A549 (cell line): ENCODE measurements around the gene KCNH3. TPM values are rescaled to one million over a fixed set of nuclear protein-coding genes. Genes with fewer than 3 reads are reported as not detected.
A peak's percentile ranks its signal among the peaks of the same experiment; 100 is the strongest.

Experiments used
- ATAC-seq, 2 experiments: fragments of 200-7000 bp in 1 of 2; fragments of >200 bp in 1 of 2; cut with Nextera tagmentation in 1 of 2; cut with Tn5 transposase in 1 of 2; 3 replicates each; pipeline versions ENCODE4 v1.8.0 to v1.9.1; 2018 to 2020; ENCODE audit warnings: mild to moderate bottlenecking in 1 of 2, moderate library complexity in 1 of 2
- CTCF ChIA-PET: fragments of 300-600 bp; sonication (Branson Sonifier 250); formaldehyde crosslinking; extraction: SDS; loops from one replicate; lab custom pipeline; 2021; ENCODE audit warnings: antibody characterized with exemption, inconsistent platforms; lab: Yijun Ruan, JAX
- POLR2A ChIA-PET: fragments of 350-600 bp; formaldehyde crosslinking; extraction: SDS; loops from one replicate; lab custom pipeline; 2021; ENCODE audit warnings: antibody characterized with exemption, inconsistent platforms; lab: Yijun Ruan, JAX
- DNase-seq, 2 experiments: peaks; one replicate each; pipeline versions ENCODE4 v3.0.0 to v3.0.0-alpha.2; 2011 to 2016; ENCODE audit warnings: low read depth in 1 of 2, low spot score in 1 of 2
- FAIRE-seq: peaks from 2 replicates; lab custom pipeline; 2011; peaks lifted over from hg19 to GRCh38; lab: Jason Lieb, UNC
- H3K27ac ChIP-seq, 2 experiments: fragments of >200 bp; sonication (Bioruptor Twin); formaldehyde crosslinking; 3 replicates each; pipeline ENCODE4 v1.5.1; 2016 to 2017
- H3K4me1 ChIP-seq: fragments of >200 bp; sonication (Bioruptor Twin); formaldehyde crosslinking; 3 replicates; pipeline ENCODE4 v1.6.1; 2016
- H3K4me2 ChIP-seq: fragments of >200 bp; sonication (Bioruptor Twin); formaldehyde crosslinking; 3 replicates; pipeline ENCODE4 v1.6.1; 2016
- H3K4me3 ChIP-seq: fragments of >200 bp; sonication (Bioruptor Twin); formaldehyde crosslinking; 3 replicates; pipeline ENCODE4 v1.5.1; 2016
- H3K9me3 ChIP-seq: fragments of >200 bp; sonication (Bioruptor Twin); formaldehyde crosslinking; 3 replicates; pipeline ENCODE4 v1.6.1; 2016
- BCL3 ChIP-seq: fragments of >200 bp; sonication (Bioruptor Twin); formaldehyde crosslinking; IDR thresholded peaks from 3 replicates; pipeline ENCODE4 v1.6.1; 2016
- CBX8 ChIP-seq: fragments of 200-600 bp; sonication (generic); IDR thresholded peaks from 2 replicates; pipeline ENCODE4 v1.6.1; 2016
- CEBPB ChIP-seq, 2 experiments: fragments of >200 bp in 1 of 2; sonication (Bioruptor Twin) in 1 of 2; formaldehyde crosslinking in 1 of 2; IDR thresholded peaks; 2 replicates each; pipeline ENCODE4 v1.6.1; 2012 to 2016
- CHD2 ChIP-seq: fragments of 150-350 bp; IDR thresholded peaks from 2 replicates; pipeline ENCODE4 v1.6.1; 2014; ENCODE audit warnings: low read length; ENCODE audit not compliant: partially characterized antibody
- E2F6 ChIP-seq: IDR thresholded peaks from 2 replicates; pipeline ENCODE4 v1.6.1; 2012; ENCODE audit warnings: low read depth, borderline replicate concordance
- EHMT2 ChIP-seq: fragments of 200-600 bp; sonication (generic); IDR thresholded peaks from 2 replicates; pipeline ENCODE4 v1.6.1; 2016; ENCODE audit warnings: antibody characterized with exemption, low read depth, mild to moderate bottlenecking, moderate library complexity
- ELK1 ChIP-seq: fragments of 150-350 bp; IDR thresholded peaks from 2 replicates; pipeline ENCODE4 v1.6.1; 2014; ENCODE audit warnings: low read depth, mild to moderate bottlenecking, low read length
- EP300 ChIP-seq, 2 experiments: fragments of >200 bp; sonication (Bioruptor Twin); formaldehyde crosslinking; IDR thresholded peaks; 2 replicates in 1 of 2; 3 replicates in 1 of 2; pipeline ENCODE4 v1.6.1; 2016 to 2017
- ESRRA ChIP-seq: fragments of 150-350 bp; IDR thresholded peaks from 2 replicates; pipeline ENCODE4 v1.6.1; 2014; ENCODE audit warnings: mild to moderate bottlenecking, low read length, borderline replicate concordance
- FOSB ChIP-seq: fragments of 250-450 bp; sonication (Bioruptor Pico); IDR thresholded peaks from 2 replicates; pipeline ENCODE4 v1.5.0; 2020; ENCODE audit warnings: mild to moderate bottlenecking, moderate library complexity
- FOSL2 ChIP-seq, 2 experiments: fragments of 450-650 bp in 1 of 2; fragments of >200 bp in 1 of 2; sonication (Bioruptor Twin) in 1 of 2; formaldehyde crosslinking; IDR thresholded peaks; 2 replicates each; pipeline versions ENCODE4 v1.5.0 to v1.6.1; 2016 to 2020; ENCODE audit warnings: mild to moderate bottlenecking in 1 of 2, moderate library complexity in 1 of 2
- FOXS1 ChIP-seq: fragments of 250-450 bp; sonication (Bioruptor Pico); IDR thresholded peaks from 2 replicates; pipeline ENCODE4 v1.5.0; 2020; ENCODE audit warnings: mild to moderate bottlenecking, moderate library complexity
- HDAC2 ChIP-seq: fragments of 200-600 bp; sonication (generic); IDR thresholded peaks from 2 replicates; pipeline ENCODE4 v1.6.1; 2016
- HMGXB4 ChIP-seq: fragments of 250-450 bp; sonication (Bioruptor Pico); IDR thresholded peaks from 2 replicates; pipeline ENCODE4 v1.5.0; 2021; ENCODE audit warnings: mild to moderate bottlenecking, moderate library complexity, borderline replicate concordance
- HOXB13 ChIP-seq: fragments of 250-450 bp; sonication (Bioruptor Pico); IDR thresholded peaks from 2 replicates; pipeline ENCODE4 v1.5.0; 2020; ENCODE audit warnings: low read depth, mild to moderate bottlenecking, moderate library complexity
- KDM1A ChIP-seq: fragments of 200-600 bp; sonication (generic); IDR thresholded peaks from 2 replicates; pipeline ENCODE4 v1.6.1; 2016; ENCODE audit warnings: low read depth, mild to moderate bottlenecking
- MAZ ChIP-seq: fragments of 150-350 bp; IDR thresholded peaks from 2 replicates; pipeline ENCODE4 v1.6.1; 2014; ENCODE audit warnings: antibody characterized with exemption, low read depth, low read length, borderline replicate concordance
- MYC ChIP-seq: IDR thresholded peaks from 2 replicates; pipeline ENCODE4 v1.6.1; 2012; ENCODE audit warnings: mild to moderate bottlenecking, inconsistent platforms, low read length, improper control_type of control experiment, borderline replicate concordance
- NFE2L2 ChIP-seq: fragments of 150-350 bp; conservative IDR thresholded peaks from 2 replicates; pipeline ENCODE4 v1.6.1; 2014; ENCODE audit warnings: low read length
- PBX3 ChIP-seq: IDR thresholded peaks from 2 replicates; pipeline ENCODE4 v1.6.1; 2012
- PHF8 ChIP-seq: fragments of 200-600 bp; sonication (generic); IDR thresholded peaks from 2 replicates; pipeline ENCODE4 v1.6.1; 2016; ENCODE audit warnings: low read depth, mild to moderate bottlenecking, antibody characterized with exemption, moderate library complexity, borderline replicate concordance
- RFX5 ChIP-seq: fragments of 450-650 bp; IDR thresholded peaks from 2 replicates; pipeline ENCODE4 v1.7.1; 2014; ENCODE audit warnings: antibody characterized with exemption, mild to moderate bottlenecking, moderate library complexity
- RNF2 ChIP-seq: fragments of 200-600 bp; sonication (generic); IDR thresholded peaks from 2 replicates; pipeline ENCODE4 v1.6.1; 2016; ENCODE audit warnings: low read depth, mild to moderate bottlenecking, antibody characterized with exemption, moderate library complexity, borderline replicate concordance
- TFCP2L1 ChIP-seq: fragments of 250-450 bp; sonication (Bioruptor Pico); IDR thresholded peaks from 2 replicates; pipeline ENCODE4 v1.5.0; 2021; ENCODE audit warnings: mild to moderate bottlenecking
- ZC3H11A ChIP-seq: fragments of 450-650 bp; IDR thresholded peaks from 2 replicates; pipeline ENCODE4 v1.6.1; 2014; ENCODE audit warnings: antibody characterized with exemption, mild to moderate bottlenecking
- WGBS: methylation state at CpG from one replicate; pipeline ENCODE4 v1.1.6; 2017; ENCODE audit errors: missing lambda C conversion rate; 5-methylcytosine and 5-hydroxymethylcytosine counted together
- polyA plus RNA-seq, 4 experiments: library from polyadenylated mRNA; depleted of rRNA in 3 of 4; stranded (reverse); fragments of >200 nt; fragmentation: RNase III in 1 of 4; extraction: RNeasy Plus Mini Kit Qiagen cat#74134 plus additional on column Dnase treatment in 1 of 4; gene quantifications; 2 replicates in 3 of 4; 3 replicates in 1 of 4; pipeline ENCODE4 v1.2.3, GENCODE V29; 2011 to 2017
- TF ChIP-seq, protein P1 (sequence below): fragments of >200 bp; sonication (Bioruptor Twin); formaldehyde crosslinking; IDR thresholded peaks from 2 replicates; pipeline ENCODE4 v1.6.1; 2016

KCNH3 gene
- polyA plus RNA-seq, 2 of the 4 experiments (the other 2 are of a cell fraction), result 1.0 to 2.2 TPM

GRCh38 chr12:49567302-49567610 lies 28.4 kb downstream of the KCNH3 start:
- POLR2A ChIA-PET, result interaction anchor here (0.6 to 1.1 kb wide), 17 partner anchors 12 to 244 kb away, joined by 3 to 9 read pairs (median 5); partner anchors contain the start of genes SPATS2, TMBIM6 and TROAP
- 12% methylated on average over 11 of the region's 11 CpGs for WGBS
- Histone ChIP-seq H3K9me3 (no peaks in the 10 kb centered on the region), H3K4me1 (peaks cover 13% of the 10 kb centered on the region), H3K27ac (peak overlapping the region; percentile 95 to 99), H3K4me2 (peak overlapping the region; percentile 98), H3K4me3 (peak overlapping the region; percentile 65)
- no peak for FAIRE-seq
- peak; percentile 4 to 27; a peak in 3 of 6 replicates for ATAC-seq
- no peak for DNase-seq
- TF ChIP-seq NFE2L2 (no peak), ZC3H11A (no peak), PHF8 (no peak), EP300 (IDR thresholded peaks at IDR 0.05) (no peak), HDAC2 (no peak), FOSB (CRISPR knock-in tag) (no peak), FOSL2 (IDR thresholded peaks at IDR 0.05) (no peak), FOSL2 (CRISPR knock-in tag; IDR thresholded peaks at IDR 0.05) (no peak), ELK1 (no peak), ESRRA (no peak), TFCP2L1 (CRISPR knock-in tag) (no peak), HMGXB4 (CRISPR knock-in tag) (no peak), HOXB13 (CRISPR knock-in tag) (no peak), PBX3 (no peak), FOXS1 (no peak)
- CTCF ChIA-PET, result interaction anchor here (0.6 to 7.0 kb wide), 11 partner anchors 9 to 315 kb away, joined by 3 to 49 read pairs (median 5); partner anchors contain the start of gene DNAJC22

GRCh38 chr12:49567611-49568441 lies 29.0 kb downstream of the KCNH3 start, which contains the start of gene MCRS1:
Gene MCRS1 (minus strand): TSS chr12:49568142. CDS start chr12:49566731, 1,411 bp downstream.
- Histone ChIP-seq H3K4me1 (peaks cover 13% of the 10 kb centered on the region), H3K4me3 (peak within 1 kb of the TSS; percentile 65), H3K4me2 (peak within 1 kb of the TSS; percentile 98), H3K9me3 (no peaks in the 10 kb centered on the region), H3K27ac (peak within 1 kb of the TSS; percentile 95 to 99)
- WGBS, result 2% methylated on average over 54 of the region's 54 CpGs
- DNase-seq, result peak; percentile 94 to 99
- ATAC-seq, result peak; percentile 89 to 90
- ChIA-PET CTCF (interaction anchor here (1.0 to 7.0 kb wide), 10 partner anchors 10 to 236 kb away, joined by 3 to 58 read pairs (median 6); partner anchors contain the start of gene DNAJC22), POLR2A (interaction anchor here (0.6 to 1.1 kb wide), 17 partner anchors 12 to 245 kb away, joined by 3 to 9 read pairs (median 5); partner anchors contain the start of genes SPATS2, TMBIM6 and TROAP)
- no peak for FAIRE-seq
- TF ChIP-seq CEBPB (IDR thresholded peaks at IDR 0.05), result no peak; a peak in 1 of 4 replicates
- TF ChIP-seq PHF8, result peak; percentile 99
- TF ChIP-seq RNF2, result no peak
- no peak for TF ChIP-seq CBX8
- TF ChIP-seq EP300 (IDR thresholded peaks at IDR 0.05), result no peak
- no peak for TF ChIP-seq EHMT2
- peak; percentile 53; the same call in 1 of the 2 replicates for TF ChIP-seq E2F6
- TF ChIP-seq, protein P1, sequence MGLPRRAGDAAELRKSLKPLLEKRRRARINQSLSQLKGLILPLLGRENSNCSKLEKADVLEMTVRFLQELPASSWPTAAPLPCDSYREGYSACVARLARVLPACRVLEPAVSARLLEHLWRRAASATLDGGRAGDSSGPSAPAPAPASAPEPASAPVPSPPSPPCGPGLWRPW, result no peak
- TF ChIP-seq PBX3, result peak; percentile 66; the same call in 1 of the 2 replicates
- TF ChIP-seq MAZ, result no peak
- peak; percentile 58; the same call in 1 of the 2 replicates for TF ChIP-seq MYC
- no peak for TF ChIP-seq KDM1A
- TF ChIP-seq CHD2, result no peak
- no peak for TF ChIP-seq HDAC2
- no peak for TF ChIP-seq ESRRA
- no peak for TF ChIP-seq TFCP2L1 (CRISPR knock-in tag)
- peak; percentile 47; the same call in 1 of the 2 replicates for TF ChIP-seq RFX5
- peak; percentile 41; the same call in 2 of the 3 replicates for TF ChIP-seq BCL3
